MM.1S (cell line): Measurements from ENCODE around the gene CTNNA2.

Experiments used
- DNase-seq: peaks from one replicate; pipeline ENCODE4 v3.0.0-alpha.2; 2015
- H2AFZ ChIP-seq: fragments of 300-600 bp; sonication (generic); 2 replicates; pipeline ENCODE4 v1.6.0; 2016; ENCODE audit warnings: antibody characterized with exemption, low read length
- H3F3A ChIP-seq: fragments of 300-600 bp; sonication (generic); 2 replicates; pipeline ENCODE4 v1.6.1; 2016; ENCODE audit warnings: mild to moderate bottlenecking, antibody characterized with exemption, low read length, moderate library complexity, mixed read lengths; ENCODE audit not compliant: insufficient read depth
- H3K27ac ChIP-seq: fragments of 300-600 bp; sonication (generic); 2 replicates; pipeline ENCODE4 v1.5.1; 2016; ENCODE audit warnings: mild to moderate bottlenecking, low read length
- H3K27me3 ChIP-seq: fragments of 300-600 bp; sonication (generic); replicated peaks from 2 replicates; pipeline ENCODE4 v1.6.0; 2016; ENCODE audit warnings: low read length; ENCODE audit not compliant: insufficient read depth
- H3K36me3 ChIP-seq: fragments of 300-600 bp; sonication (generic); replicated peaks from 2 replicates; pipeline ENCODE4 v1.6.1; 2016; ENCODE audit warnings: mild to moderate bottlenecking, low read length, mixed read lengths; ENCODE audit not compliant: insufficient read depth
- H3K4me1 ChIP-seq: fragments of 300-600 bp; sonication (generic); 2 replicates; pipeline ENCODE4 v1.6.1; 2016; ENCODE audit warnings: low read length, mixed read lengths
- H3K4me2 ChIP-seq: fragments of 300-600 bp; sonication (generic); 2 replicates; pipeline ENCODE4 v1.6.0; 2016; ENCODE audit warnings: low read depth, low read length
- H3K4me3 ChIP-seq: fragments of 300-600 bp; sonication (generic); 2 replicates; pipeline ENCODE4 v1.5.1; 2016; ENCODE audit warnings: low read length, mixed read lengths
- H3K79me2 ChIP-seq: fragments of 300-600 bp; sonication (generic); 2 replicates; pipeline ENCODE4 v1.6.1; 2016; ENCODE audit warnings: mixed run types, low read length, mixed read lengths
- H3K9ac ChIP-seq: fragments of 300-600 bp; sonication (generic); 2 replicates; pipeline ENCODE4 v1.6.1; 2016; ENCODE audit warnings: low read length, mixed read lengths
- H3K9me2 ChIP-seq: fragments of 300-600 bp; sonication (generic); replicated peaks from 2 replicates; pipeline ENCODE4 v1.6.1; 2016; ENCODE audit warnings: mild to moderate bottlenecking, low read length, mixed read lengths; ENCODE audit not compliant: insufficient read depth
- H3K9me3 ChIP-seq: fragments of 300-600 bp; sonication (generic); replicated peaks from 2 replicates; pipeline ENCODE4 v1.6.1; 2016; ENCODE audit warnings: mild to moderate bottlenecking, low read length, mixed read lengths; ENCODE audit not compliant: insufficient read depth
- H4K20me1 ChIP-seq: fragments of 300-600 bp; sonication (generic); 2 replicates; pipeline ENCODE4 v1.6.1; 2016; ENCODE audit warnings: mild to moderate bottlenecking, low read length, moderate library complexity, mixed read lengths; ENCODE audit not compliant: insufficient read depth
- CTCF ChIP-seq: fragments of 300-600 bp; sonication (generic); IDR thresholded peaks from 2 replicates; pipeline ENCODE4 v1.5.1; 2016; ENCODE audit warnings: antibody characterized with exemption, low read length, mixed read lengths
- EZH2 ChIP-seq: fragments of 300-600 bp; sonication (generic); optimal IDR thresholded peaks from 2 replicates; pipeline ENCODE3; 2017; ENCODE audit warnings: low read depth, mild to moderate bottlenecking, antibody characterized with exemption, low read length, mixed read lengths
- EZH2phosphoT487 ChIP-seq: fragments of 300-600 bp; sonication (generic); IDR thresholded peaks from 2 replicates; pipeline ENCODE4 v1.6.1; 2018; ENCODE audit warnings: antibody characterized with exemption, low read length

CTNNA2 gene

GRCh38 chr2:80420530-80421208 lies 907.8 kb downstream of the CTNNA2 start:
- TF ChIP-seq EZH2 (no peak), CTCF (no peak), EZH2phosphoT487 (no peak)
- H3F3A ChIP-seq, result no peaks in the 10 kb centered on the region
- H3K27ac ChIP-seq, result no peak overlapping the region
- H2AFZ ChIP-seq, result no peak overlapping the region
- no peaks in the 10 kb centered on the region for H3K4me1 ChIP-seq
- no peaks in the 10 kb centered on the region for H3K36me3 ChIP-seq
- H3K9me3 ChIP-seq, result no peaks in the 10 kb centered on the region
- peak; percentile 49 for DNase-seq
- H4K20me1 ChIP-seq, result no peaks in the 10 kb centered on the region
- H3K27me3 ChIP-seq, result no peaks in the 10 kb centered on the region
- H3K4me3 ChIP-seq, result no peak overlapping the region
- H3K9ac ChIP-seq, result no peak overlapping the region
- H3K9me2 ChIP-seq, result no peaks in the 10 kb centered on the region
- no peak overlapping the region for H3K4me2 ChIP-seq
- no peaks in the 10 kb centered on the region for H3K79me2 ChIP-seq

- no peaks in the 10 kb centered on the region for H3K9me2 ChIP-seq
- no peaks in the 10 kb centered on the region for H3K79me2 ChIP-seq
- no peaks in the 10 kb centered on the region for H3F3A ChIP-seq
- no peak overlapping the region for H2AFZ ChIP-seq
- no peak overlapping the region for H3K4me3 ChIP-seq
- no peak for DNase-seq
- no peaks in the 10 kb centered on the region for H4K20me1 ChIP-seq
- H3K9ac ChIP-seq, result no peak overlapping the region
- H3K27ac ChIP-seq, result no peak overlapping the region
- no peaks in the 10 kb centered on the region for H3K4me1 ChIP-seq
- H3K9me3 ChIP-seq, result no peaks in the 10 kb centered on the region
- no peaks in the 10 kb centered on the region for H3K27me3 ChIP-seq
- H3K4me2 ChIP-seq, result no peak overlapping the region
- H3K36me3 ChIP-seq, result no peaks in the 10 kb centered on the region
- TF ChIP-seq EZH2, result no peak
- no peak for TF ChIP-seq EZH2phosphoT487
- TF ChIP-seq CTCF, result no peak
These were observed 916.4 kb downstream of the CTNNA2 start for GRCh38 chr2:80429251-80429650.

- no peaks in the 10 kb centered on the region for H3K36me3 ChIP-seq
- H3K4me1 ChIP-seq, result no peaks in the 10 kb centered on the region
- H3K79me2 ChIP-seq, result no peaks in the 10 kb centered on the region
- no peak overlapping the region for H3K4me2 ChIP-seq
- TF ChIP-seq CTCF (no peak), EZH2 (no peak), EZH2phosphoT487 (no peak)
- no peaks in the 10 kb centered on the region for H3K9me2 ChIP-seq
- H2AFZ ChIP-seq, result no peak overlapping the region
- no peak overlapping the region for H3K9ac ChIP-seq
- no peaks in the 10 kb centered on the region for H3K27me3 ChIP-seq
- no peaks in the 10 kb centered on the region for H3F3A ChIP-seq
- H3K4me3 ChIP-seq, result no peak overlapping the region
- H3K9me3 ChIP-seq, result no peaks in the 10 kb centered on the region
- DNase-seq, result no peak
- no peak overlapping the region for H3K27ac ChIP-seq
- no peaks in the 10 kb centered on the region for H4K20me1 ChIP-seq
These were observed 925.1 kb downstream of the CTNNA2 start for GRCh38 chr2:80437959-80438358.
